ENCODE measurements around the gene SPATA3.
A peak's percentile ranks its signal among the peaks of the same experiment; 100 is the strongest.
"Not testable (repeated sequence)": the region's sequence is repeated elsewhere in the genome, so short reads cannot be mapped to it uniquely, and the experiment has no call there.

SPATA3 gene

DNA sequence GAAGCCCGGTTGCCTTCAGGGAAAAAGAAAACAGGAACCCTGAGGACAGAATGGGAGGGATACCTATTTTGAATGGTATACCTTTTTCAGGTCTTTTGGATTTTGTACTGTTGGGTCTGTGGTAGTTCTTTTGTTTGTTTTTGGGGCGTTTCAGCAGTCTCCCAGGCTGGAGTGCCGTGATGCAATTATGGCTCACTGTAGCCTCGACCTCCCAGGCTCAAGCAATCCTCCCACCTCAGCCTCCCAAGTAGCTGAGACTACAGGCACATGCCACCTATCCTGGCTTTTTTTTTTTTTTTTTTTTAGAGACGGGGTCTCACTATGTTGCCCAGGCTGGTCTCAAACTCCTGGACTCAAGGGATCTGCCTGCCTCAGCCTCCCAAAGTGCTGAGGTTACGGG, 27.6 kb upstream of the SPATA3 start:
- not testable (repeated sequence) for DNase-seq (ENCODE audit: low read depth in 2 of 2, low spot score in 1 of 2)

DNA sequence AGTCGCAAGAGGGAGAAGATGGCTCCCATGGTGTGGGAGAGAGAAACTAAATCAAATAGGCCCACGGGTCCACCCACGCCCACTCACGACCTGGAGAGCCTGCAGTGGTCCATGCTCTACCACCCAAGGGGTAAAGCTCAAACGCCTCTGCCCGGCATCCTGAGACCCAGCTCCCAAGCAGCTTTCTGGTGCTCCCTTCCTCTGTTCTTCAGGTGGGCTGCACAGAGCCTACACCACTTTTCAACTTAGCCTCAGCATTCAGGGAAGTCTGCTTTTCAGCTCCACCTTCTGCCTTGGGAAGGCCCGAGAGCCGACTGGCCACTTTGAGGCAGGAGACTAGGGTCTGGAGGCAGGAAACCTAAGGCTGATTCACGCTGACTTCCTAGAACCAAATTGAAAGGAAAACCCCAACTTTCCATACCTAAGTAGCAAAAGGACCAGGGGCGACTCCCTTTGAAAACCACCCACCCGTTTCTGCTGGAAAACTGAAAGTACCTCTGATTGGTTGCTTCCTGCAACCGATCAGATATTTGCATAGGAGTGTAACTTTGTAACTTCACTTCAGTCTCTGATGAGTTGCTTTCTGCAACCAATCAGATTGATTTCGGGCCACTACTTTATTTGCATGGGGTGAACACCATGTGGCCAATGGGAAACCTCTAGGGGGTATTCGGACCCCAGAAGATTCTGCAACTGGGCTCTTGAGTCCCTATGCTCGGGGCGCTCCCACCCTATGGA, 26.8 kb upstream of the SPATA3 start:
- DNase-seq (ENCODE audit: low read depth in 2 of 2, low spot score in 1 of 2), result no peak

GRCh38 chr2:230969659-230970015, 26.3 kb upstream of the SPATA3 start:
- no peak for DNase-seq (ENCODE audit: low read depth in 2 of 2, low spot score in 1 of 2)

- no peak for DNase-seq (ENCODE audit: low read depth in 2 of 2, low spot score in 1 of 2)
Observed at GRCh38 chr2:230972046-230972445, 23.9 kb upstream of the SPATA3 start.

GRCh38 chr2:230974096-230974913, 21.6 kb upstream of the SPATA3 start:
- DNase-seq (ENCODE audit: low read depth in 2 of 2, low spot score in 1 of 2), result peak; percentile 34 to 52

- DNase-seq (ENCODE audit: low read depth in 2 of 2, low spot score in 1 of 2), result no peak
Observed at GRCh38 chr2:230975927-230976326, 20.0 kb upstream of the SPATA3 start.

GRCh38 chr2:230976671-230977171, 19.2 kb upstream of the SPATA3 start:
- DNase-seq (ENCODE audit: low read depth in 2 of 2, low spot score in 1 of 2), result no peak

DNA sequence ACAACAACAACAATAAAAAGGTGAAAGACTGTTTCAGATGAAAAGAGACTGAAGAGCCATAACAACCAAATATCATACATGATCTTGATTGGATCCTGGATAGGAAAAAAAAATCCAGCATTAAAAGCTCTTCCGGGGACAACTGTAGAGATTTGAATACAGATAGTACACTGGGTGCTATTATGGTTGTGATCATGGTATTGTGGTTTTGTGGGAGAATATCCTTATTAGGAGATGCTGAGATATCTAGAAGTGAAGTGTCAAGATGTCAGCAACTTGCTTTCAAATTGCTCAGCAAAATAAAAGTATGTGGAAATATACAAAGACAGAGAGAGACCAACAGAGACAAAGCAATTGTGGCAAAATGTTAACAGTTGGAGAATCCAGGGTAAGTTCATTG, 15.5 kb upstream of the SPATA3 start:
- no peak for DNase-seq (ENCODE audit: low read depth in 2 of 2, low spot score in 1 of 2)

DNA sequence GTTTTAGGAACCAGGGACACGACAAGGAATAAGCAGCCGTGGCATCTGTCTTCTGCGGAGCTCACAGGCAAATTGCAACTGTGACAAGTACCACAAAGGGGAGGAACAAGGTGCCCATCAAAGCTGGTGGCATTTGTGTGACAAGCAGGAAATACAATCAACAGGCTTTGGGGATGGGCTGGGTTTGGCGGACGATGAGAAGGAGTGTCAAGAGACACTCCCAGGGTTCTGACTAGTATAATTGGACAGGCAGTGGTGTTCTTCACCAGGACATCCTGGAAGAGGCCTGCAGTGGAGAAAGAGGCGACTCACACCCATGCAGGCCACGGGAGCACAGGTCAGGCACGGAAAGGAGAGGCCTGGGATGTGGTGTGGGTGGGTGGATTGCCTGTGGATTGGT, 14.2 kb upstream of the SPATA3 start:
- no peak for DNase-seq (ENCODE audit: low read depth in 2 of 2, low spot score in 1 of 2)

DNA sequence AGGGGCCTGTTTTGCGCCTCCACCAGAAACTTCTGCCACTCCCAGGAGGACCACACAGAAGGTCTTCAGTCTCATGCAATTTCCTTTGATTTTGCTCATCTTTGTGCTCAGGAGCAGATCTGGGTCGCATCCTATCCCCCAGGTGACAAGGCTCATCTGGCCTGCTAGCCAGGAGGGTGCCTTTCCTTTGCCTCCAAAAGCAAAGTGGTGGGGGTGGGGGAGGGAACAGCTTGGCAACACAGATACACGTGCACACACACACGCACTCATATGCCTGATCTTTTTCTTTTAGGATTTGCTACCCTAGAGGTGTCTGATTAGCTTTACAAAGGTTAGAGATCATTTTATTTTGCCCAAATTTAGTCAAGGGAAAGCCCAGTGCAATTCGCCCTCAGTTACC, 13.8 kb upstream of the SPATA3 start:
- DNase-seq (ENCODE audit: low read depth in 2 of 2, low spot score in 1 of 2), result no peak

- no peak for DNase-seq (ENCODE audit: low read depth in 2 of 2, low spot score in 1 of 2)
Observed at GRCh38 chr2:230982528-230982927, 13.4 kb upstream of the SPATA3 start.

DNA sequence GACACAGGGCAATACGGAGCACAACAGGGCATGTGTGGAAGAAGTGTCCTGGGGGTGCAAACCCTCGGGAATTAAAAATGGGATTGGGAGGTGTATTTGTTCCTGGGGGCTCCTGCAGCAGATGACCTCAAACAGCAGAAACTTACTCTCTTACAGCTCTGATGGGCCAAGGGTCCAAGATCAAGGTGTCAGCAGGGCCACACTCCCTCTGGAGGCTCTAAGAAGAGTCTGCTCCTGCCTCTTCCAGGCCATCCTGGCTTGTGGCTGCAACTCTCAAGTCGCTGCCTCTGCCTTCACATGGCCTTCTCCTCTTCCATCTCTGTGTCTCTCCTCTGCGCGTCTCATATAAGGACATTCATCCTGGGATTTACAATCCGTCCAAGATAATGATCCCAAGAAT, 12.4 kb upstream of the SPATA3 start:
- DNase-seq (ENCODE audit: low read depth in 2 of 2, low spot score in 1 of 2), result no peak

- no peak for DNase-seq (ENCODE audit: low read depth in 2 of 2, low spot score in 1 of 2)
Observed at GRCh38 chr2:230984393-230985220, 11.3 kb upstream of the SPATA3 start.

- DNase-seq (ENCODE audit: low read depth in 2 of 2, low spot score in 1 of 2), result no peak
Observed at GRCh38 chr2:230985519-230986231, 10.2 kb upstream of the SPATA3 start.

DNA sequence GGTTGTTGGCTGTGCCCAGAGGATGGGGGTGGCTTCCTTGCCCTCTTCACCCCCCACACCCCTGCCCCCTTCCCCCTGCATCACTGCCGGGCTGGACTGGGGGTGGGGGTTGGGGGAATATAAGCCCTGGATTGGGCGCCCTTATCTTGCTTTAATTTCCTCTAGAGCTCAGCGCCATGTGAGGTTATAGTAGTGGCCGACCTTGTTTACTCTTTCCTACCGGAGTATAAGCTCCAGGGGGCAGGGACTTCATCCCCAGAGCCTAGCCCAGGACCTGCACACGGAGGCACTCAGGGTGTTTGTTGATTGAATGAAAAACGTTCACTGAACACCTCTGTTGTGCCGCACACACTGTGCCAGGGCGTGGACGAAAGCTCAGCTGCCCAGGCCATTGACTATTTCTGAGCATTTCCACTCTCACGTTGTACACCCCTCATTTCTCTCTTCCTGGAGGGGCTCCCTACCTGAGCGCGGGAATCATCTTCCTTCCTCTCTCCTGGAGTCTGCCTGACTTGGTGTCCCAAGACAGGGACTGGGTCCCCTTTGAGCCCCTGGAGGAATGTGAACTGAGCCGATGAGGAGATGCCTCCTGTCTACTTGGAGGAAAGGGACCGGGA, 9.3 kb upstream of the SPATA3 start:
- no peak for DNase-seq (ENCODE audit: low read depth in 2 of 2, low spot score in 1 of 2)

GRCh38 chr2:230987137-230988020, 8.5 kb upstream of the SPATA3 start:
- DNase-seq (ENCODE audit: low read depth in 2 of 2, low spot score in 1 of 2), result peak; percentile 66 to 68

DNA sequence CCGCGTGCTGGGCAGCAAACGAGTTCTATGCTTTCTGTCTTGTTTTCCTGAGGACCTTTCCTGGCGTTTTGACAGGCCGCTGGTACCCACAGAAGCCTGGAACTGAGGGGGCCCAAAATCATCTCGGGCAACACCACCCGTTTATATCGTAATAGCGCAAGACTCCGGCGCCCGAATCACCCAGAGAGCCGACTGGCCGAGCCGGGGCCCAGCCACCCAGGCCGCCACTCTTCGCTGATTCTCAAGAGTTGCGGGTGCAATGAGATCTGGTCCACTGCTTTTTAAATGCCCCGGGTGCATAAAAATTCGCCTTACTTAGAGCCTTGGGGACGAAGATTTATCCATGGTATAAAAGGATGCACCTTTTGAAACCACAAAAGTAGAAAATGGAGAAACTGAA, 6.2 kb upstream of the SPATA3 start:
- DNase-seq (ENCODE audit: low read depth in 2 of 2, low spot score in 1 of 2), result no peak

DNA sequence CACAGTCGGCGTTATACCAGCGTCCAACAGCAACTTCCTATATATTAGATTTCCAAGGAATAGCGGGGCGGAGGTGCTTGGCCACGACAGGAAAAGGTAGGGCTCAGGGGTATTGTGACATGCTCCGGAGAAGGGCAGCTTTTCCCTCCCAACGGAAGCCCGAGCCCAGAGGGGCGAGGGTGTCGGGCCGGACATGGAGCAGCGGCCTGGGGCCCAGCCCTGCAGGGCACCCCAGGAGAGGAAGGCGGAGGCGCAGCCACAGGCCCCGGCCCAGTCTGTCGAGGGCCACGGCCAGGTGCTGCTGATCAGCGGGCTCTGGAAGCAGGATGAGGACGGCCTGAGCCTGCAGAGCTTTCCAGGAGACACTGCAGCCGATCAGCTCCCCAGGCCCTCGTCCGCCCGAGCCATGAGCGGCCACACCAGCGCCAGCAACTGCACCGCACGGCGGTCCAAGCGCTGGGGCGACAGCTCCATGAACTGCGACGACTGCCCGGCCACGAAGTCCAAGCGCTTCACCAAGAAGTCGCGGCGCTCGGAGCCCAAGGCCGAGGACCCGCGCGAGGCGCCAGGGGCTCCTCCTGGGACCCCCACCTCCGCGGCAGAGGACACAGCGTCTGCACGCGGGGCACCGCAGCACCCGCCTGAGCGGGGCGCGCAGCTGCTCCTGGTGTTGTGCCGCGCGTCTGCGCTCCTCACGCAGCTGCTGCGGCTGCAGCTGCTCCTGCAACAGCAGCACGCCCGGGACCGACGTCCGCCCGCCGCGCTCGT, 5.6 kb upstream of the SPATA3 start:
- no peak for DNase-seq (ENCODE audit: low read depth in 2 of 2, low spot score in 1 of 2)

DNA sequence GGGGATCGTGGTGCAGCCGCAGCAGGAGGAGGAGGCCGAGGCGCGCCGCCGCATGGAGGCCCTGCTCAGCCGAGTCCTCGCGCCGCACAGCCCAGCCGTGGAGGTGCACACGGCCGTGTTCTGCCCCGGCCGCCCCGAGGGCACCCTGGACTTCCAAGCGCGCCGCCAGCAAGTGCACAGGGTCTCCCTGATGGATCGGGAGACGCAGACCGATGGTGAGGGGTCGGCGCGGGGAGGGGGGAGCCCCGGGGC, 5.1 kb upstream of the SPATA3 start:
- no peak for DNase-seq (ENCODE audit: low read depth in 2 of 2, low spot score in 1 of 2)
